OCI-LY1 (cell line): ENCODE results near the gene USP3.

ENCODE experiments used
- CTCF ChIP-seq: fragments of 200-600 bp; sonication (generic), shearing (Covaris generic); IDR thresholded peaks from 2 replicates; pipeline ENCODE4 v1.5.1; 2017; ENCODE audit warnings: mild to moderate bottlenecking, antibody characterized with exemption, low read length, moderate library complexity, mixed read lengths
- EZH2 ChIP-seq: fragments of 200-600 bp; sonication (generic), shearing (Covaris generic); IDR thresholded peaks from 2 replicates; pipeline ENCODE4 v1.8.0; 2017; ENCODE audit warnings: borderline replicate concordance, mixed run types, mild to moderate bottlenecking, antibody characterized with exemption, low read length, moderate library complexity, mixed read lengths

GRCh38 chr15:63465104-63465503, 39.3 kb upstream of the USP3 start:
- no peak for TF ChIP-seq CTCF
- no peak for TF ChIP-seq EZH2
